NT2/D1 (cell line): ENCODE measurements around the gene TMEM255B.

Source experiments
- SUZ12 ChIP-seq: IDR thresholded peaks from 2 replicates; pipeline ENCODE4 v1.6.1; 2011; ENCODE audit not compliant: insufficient read length, insufficient read depth; ENCODE audit errors: extremely low read depth
- YY1 ChIP-seq: IDR thresholded peaks from 2 replicates; pipeline ENCODE4 v1.6.1; 2011; ENCODE audit not compliant: insufficient read length, insufficient read depth

- TF ChIP-seq YY1: no peak
- TF ChIP-seq SUZ12: no peak
Observed at GRCh38 chr13:113798200-113798811, 39.3 kb downstream of the TMEM255B start.
